ENCODE data around the gene NKAIN2.

Gene NKAIN2

DNA sequence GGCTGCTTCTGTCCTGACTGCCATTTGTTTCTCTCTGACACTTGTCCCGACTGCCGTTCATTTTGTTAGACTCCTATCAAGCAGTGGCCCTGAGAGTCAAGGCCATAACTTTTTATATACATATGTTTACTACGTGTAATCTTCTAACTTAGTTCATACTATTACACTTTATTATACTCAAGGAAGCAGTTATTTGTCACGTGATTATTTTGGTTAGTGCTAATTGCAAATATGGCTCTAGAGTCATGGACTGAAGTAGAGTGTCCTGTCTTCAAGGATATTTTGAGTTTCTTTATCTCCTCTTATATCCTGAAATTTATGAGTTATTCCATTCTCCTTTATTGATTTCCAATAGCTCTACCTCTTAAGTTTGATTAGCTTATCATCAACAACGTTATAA, 864.4 kb downstream of the NKAIN2 start:
- no peak for TF ChIP-seq ZNF837 (tag by site-specific recombination; IDR thresholded peaks at IDR 0.05)

DNA sequence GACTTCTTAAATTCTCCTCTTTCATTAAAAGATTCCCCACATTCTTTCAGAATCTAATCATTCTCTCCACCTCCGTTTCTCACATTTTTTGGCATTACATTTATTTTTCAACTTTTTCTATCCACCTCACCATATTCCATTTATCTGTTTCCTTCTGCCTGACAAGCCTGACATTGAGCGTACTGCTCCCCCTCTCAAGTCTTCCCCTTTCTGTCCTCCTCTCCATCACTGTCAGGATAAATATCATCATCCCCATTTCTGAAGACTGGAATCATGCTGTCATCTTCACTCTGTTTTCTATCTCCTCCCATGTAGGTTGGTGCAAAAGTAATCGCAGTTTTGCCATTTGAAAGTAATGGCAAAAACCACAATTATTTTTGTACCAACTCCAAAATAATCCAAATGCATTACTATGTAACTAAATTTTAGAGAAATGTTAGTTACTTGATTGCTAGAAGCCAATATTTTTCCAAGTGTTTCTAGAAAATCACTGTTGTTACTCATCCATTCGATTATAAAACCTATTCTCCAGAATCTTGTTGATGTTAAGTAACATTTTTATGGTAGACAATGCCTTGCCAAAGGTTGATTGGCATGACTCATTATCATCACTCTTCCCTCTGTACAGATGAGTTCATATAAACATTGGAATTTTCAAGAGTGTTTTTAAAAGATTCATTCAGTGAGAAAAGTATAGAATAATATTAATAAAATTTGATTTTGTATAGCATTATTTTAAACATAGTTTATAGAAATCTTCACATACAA, 866.2 kb downstream of the NKAIN2 start:
- Histone ChIP-seq H3K36me3 (ENCODE audit: control insufficient read depth in 2 of 2, insufficient read depth in 1 of 2, low read length in 2 of 2) (no peaks in the 10 kb centered on the region), H3K4me1 (ENCODE audit: control insufficient read depth, insufficient read depth, low read length) (no peaks in the 10 kb centered on the region), H3K4me3 (ENCODE audit: low read depth, low read length) (no peak overlapping the region), H3K27ac (ENCODE audit: extremely low read depth, low read depth, low read length) (no peak overlapping the region), H3K9me3 (ENCODE audit: control insufficient read depth, insufficient read depth, low read depth, low read length) (no peaks in the 10 kb centered on the region)
- TF ChIP-seq, protein P1, sequence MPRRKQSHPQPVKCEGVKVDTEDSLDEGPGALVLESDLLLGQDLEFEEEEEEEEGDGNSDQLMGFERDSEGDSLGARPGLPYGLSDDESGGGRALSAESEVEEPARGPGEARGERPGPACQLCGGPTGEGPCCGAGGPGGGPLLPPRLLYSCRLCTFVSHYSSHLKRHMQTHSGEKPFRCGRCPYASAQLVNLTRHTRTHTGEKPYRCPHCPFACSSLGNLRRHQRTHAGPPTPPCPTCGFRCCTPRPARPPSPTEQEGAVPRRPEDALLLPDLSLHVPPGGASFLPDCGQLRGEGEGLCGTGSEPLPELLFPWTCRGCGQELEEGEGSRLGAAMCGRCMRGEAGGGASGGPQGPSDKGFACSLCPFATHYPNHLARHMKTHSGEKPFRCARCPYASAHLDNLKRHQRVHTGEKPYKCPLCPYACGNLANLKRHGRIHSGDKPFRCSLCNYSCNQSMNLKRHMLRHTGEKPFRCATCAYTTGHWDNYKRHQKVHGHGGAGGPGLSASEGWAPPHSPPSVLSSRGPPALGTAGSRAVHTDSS (tag by site-specific recombination; IDR thresholded peaks at IDR 0.05): no peak
- TF ChIP-seq ZNF157 (tag by site-specific recombination; IDR thresholded peaks at IDR 0.05): peak; percentile 68
- POLR2A ChIA-PET: no interaction called here
- CTCF ChIA-PET: no interaction called here

More for the DNA sequence above, 864.4 kb downstream of the NKAIN2 start:
- no peak overlapping the region for H3K27ac ChIP-seq (ENCODE audit: extremely low read depth, low read depth, low read length)
- ChIA-PET POLR2A (no interaction called here), CTCF (no interaction called here)
- H3K9me3 ChIP-seq (ENCODE audit: control insufficient read depth, insufficient read depth, low read depth, low read length): no peaks in the 10 kb centered on the region
- H3K36me3 ChIP-seq (ENCODE audit: control insufficient read depth in 2 of 2, insufficient read depth in 1 of 2, low read length in 2 of 2): no peaks in the 10 kb centered on the region
- no peaks in the 10 kb centered on the region for H3K4me1 ChIP-seq (ENCODE audit: control insufficient read depth, insufficient read depth, low read length)
- H3K4me3 ChIP-seq (ENCODE audit: low read depth, low read length): no peak overlapping the region

DNA sequence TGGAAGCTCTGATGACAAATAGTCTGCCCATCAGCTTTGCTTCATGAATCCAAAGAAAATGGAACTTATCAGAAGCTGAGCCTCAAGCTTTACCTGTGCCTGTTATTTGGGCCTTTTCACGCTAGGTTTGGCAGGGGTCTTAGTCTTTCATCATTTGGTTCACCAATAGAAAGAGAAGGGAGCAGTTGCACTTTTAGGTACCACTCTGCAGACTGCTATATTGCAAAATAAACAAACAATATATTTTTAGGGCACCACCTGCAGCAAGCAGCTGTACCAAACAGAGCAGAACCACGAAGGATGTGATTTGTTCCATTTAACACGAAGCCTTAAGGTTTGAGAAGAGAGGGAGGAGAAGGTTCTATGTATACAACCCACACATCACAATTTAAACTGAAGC, 867.1 kb downstream of the NKAIN2 start:
- Histone ChIP-seq H3K4me3 (ENCODE audit: low read depth, low read length) (no peak overlapping the region), H3K4me1 (ENCODE audit: control insufficient read depth, insufficient read depth, low read length) (no peaks in the 10 kb centered on the region), H3K9me3 (ENCODE audit: control insufficient read depth, insufficient read depth, low read depth, low read length) (no peaks in the 10 kb centered on the region), H3K27ac (ENCODE audit: extremely low read depth, low read depth, low read length) (no peak overlapping the region), H3K36me3 (ENCODE audit: control insufficient read depth in 2 of 2, insufficient read depth in 1 of 2, low read length in 2 of 2) (no peaks in the 10 kb centered on the region)
- ChIA-PET POLR2A (no interaction called here), CTCF (interaction anchor here (1.5 kb wide), 1 partner anchor 10 kb away, joined by 3 read pairs; no protein-coding TSS in a partner anchor)
- TF ChIP-seq, protein P2, sequence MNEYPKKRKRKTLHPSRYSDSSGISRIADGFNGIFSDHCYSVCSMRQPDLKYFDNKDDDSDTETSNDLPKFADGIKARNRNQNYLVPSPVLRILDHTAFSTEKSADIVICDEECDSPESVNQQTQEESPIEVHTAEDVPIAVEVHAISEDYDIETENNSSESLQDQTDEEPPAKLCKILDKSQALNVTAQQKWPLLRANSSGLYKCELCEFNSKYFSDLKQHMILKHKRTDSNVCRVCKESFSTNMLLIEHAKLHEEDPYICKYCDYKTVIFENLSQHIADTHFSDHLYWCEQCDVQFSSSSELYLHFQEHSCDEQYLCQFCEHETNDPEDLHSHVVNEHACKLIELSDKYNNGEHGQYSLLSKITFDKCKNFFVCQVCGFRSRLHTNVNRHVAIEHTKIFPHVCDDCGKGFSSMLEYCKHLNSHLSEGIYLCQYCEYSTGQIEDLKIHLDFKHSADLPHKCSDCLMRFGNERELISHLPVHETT (tag by site-specific recombination; IDR thresholded peaks at IDR 0.05): no peak
- TF ChIP-seq ZNF37A (tag by site-specific recombination; IDR thresholded peaks at IDR 0.05): no peak
- TF ChIP-seq, protein P3, sequence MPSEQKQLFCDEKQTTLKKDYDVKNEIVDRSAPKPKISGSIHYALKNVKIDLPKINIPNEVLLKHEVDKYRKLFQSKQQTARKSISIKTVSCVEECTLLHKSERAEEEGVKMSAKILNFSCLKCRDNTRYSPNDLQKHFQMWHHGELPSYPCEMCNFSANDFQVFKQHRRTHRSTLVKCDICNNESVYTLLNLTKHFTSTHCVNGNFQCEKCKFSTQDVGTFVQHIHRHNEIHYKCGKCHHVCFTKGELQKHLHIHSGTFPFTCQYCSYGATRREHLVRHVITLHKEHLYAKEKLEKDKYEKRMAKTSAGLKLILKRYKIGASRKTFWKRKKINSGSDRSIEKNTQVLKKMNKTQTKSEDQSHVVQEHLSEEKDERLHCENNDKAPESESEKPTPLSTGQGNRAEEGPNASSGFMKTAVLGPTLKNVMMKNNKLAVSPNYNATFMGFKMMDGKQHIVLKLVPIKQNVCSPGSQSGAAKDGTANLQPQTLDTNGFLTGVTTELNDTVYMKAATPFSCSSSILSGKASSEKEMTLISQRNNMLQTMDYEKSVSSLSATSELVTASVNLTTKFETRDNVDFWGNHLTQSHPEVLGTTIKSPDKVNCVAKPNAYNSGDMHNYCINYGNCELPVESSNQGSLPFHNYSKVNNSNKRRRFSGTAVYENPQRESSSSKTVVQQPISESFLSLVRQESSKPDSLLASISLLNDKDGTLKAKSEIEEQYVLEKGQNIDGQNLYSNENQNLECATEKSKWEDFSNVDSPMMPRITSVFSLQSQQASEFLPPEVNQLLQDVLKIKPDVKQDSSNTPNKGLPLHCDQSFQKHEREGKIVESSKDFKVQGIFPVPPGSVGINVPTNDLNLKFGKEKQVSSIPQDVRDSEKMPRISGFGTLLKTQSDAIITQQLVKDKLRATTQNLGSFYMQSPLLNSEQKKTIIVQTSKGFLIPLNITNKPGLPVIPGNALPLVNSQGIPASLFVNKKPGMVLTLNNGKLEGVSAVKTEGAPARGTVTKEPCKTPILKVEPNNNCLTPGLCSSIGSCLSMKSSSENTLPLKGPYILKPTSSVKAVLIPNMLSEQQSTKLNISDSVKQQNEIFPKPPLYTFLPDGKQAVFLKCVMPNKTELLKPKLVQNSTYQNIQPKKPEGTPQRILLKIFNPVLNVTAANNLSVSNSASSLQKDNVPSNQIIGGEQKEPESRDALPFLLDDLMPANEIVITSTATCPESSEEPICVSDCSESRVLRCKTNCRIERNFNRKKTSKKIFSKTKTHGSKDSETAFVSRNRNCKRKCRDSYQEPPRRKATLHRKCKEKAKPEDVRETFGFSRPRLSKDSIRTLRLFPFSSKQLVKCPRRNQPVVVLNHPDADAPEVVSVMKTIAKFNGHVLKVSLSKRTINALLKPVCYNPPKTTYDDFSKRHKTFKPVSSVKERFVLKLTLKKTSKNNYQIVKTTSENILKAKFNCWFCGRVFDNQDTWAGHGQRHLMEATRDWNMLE (tag by site-specific recombination; conservative IDR thresholded peaks at IDR 0.05; ENCODE audit: low read depth): no peak
- TF ChIP-seq ZNF768 (tag by site-specific recombination; IDR thresholded peaks at IDR 0.05): no peak
- TF ChIP-seq, protein P4, sequence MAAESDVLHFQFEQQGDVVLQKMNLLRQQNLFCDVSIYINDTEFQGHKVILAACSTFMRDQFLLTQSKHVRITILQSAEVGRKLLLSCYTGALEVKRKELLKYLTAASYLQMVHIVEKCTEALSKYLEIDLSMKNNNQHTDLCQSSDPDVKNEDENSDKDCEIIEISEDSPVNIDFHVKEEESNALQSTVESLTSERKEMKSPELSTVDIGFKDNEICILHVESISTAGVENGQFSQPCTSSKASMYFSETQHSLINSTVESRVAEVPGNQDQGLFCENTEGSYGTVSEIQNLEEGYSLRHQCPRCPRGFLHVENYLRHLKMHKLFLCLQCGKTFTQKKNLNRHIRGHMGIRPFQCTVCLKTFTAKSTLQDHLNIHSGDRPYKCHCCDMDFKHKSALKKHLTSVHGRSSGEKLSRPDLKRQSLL (tag by site-specific recombination; IDR thresholded peaks at IDR 0.05): no peak
- TF ChIP-seq, protein P5, sequence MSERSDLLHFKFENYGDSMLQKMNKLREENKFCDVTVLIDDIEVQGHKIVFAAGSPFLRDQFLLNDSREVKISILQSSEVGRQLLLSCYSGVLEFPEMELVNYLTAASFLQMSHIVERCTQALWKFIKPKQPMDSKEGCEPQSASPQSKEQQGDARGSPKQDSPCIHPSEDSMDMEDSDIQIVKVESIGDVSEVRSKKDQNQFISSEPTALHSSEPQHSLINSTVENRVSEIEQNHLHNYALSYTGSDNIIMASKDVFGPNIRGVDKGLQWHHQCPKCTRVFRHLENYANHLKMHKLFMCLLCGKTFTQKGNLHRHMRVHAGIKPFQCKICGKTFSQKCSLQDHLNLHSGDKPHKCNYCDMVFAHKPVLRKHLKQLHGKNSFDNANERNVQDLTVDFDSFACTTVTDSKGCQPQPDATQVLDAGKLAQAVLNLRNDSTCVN (tag by site-specific recombination; optimal IDR thresholded peaks at IDR 0.05): no peak
- TF ChIP-seq ZNF24 (tag by site-specific recombination; IDR thresholded peaks at IDR 0.05): no peak
- TF ChIP-seq BCL11A (tag by site-specific recombination; IDR thresholded peaks at IDR 0.05; ENCODE audit: low read depth): no peak
- no peak for TF ChIP-seq TRIM28 (IDR thresholded peaks at IDR 0.05; ENCODE audit: borderline replicate concordance, low read length)
- no peak for TF ChIP-seq ZNF214 (tag by site-specific recombination; IDR thresholded peaks at IDR 0.05; ENCODE audit: borderline replicate concordance)
- TF ChIP-seq, protein P6, sequence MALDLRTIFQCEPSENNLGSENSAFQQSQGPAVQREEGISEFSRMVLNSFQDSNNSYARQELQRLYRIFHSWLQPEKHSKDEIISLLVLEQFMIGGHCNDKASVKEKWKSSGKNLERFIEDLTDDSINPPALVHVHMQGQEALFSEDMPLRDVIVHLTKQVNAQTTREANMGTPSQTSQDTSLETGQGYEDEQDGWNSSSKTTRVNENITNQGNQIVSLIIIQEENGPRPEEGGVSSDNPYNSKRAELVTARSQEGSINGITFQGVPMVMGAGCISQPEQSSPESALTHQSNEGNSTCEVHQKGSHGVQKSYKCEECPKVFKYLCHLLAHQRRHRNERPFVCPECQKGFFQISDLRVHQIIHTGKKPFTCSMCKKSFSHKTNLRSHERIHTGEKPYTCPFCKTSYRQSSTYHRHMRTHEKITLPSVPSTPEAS (tag by site-specific recombination; IDR thresholded peaks at IDR 0.05): no peak
- TF ChIP-seq, protein P7, sequence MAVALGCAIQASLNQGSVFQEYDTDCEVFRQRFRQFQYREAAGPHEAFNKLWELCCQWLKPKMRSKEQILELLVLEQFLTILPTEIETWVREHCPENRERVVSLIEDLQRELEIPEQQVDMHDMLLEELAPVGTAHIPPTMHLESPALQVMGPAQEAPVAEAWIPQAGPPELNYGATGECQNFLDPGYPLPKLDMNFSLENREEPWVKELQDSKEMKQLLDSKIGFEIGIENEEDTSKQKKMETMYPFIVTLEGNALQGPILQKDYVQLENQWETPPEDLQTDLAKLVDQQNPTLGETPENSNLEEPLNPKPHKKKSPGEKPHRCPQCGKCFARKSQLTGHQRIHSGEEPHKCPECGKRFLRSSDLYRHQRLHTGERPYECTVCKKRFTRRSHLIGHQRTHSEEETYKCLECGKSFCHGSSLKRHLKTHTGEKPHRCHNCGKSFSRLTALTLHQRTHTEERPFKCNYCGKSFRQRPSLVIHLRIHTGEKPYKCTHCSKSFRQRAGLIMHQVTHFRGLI (tag by site-specific recombination; IDR thresholded peaks at IDR 0.05): no peak
